DOHH2 (cell line): ENCODE results near the gene SLC39A13.

Experiments
- EZH2phosphoT487 ChIP-seq: fragments of 200-600 bp; sonication (generic); IDR thresholded peaks from 2 replicates; pipeline ENCODE4 v1.6.1; 2017; ENCODE audit warnings: borderline replicate concordance, mild to moderate bottlenecking, antibody characterized with exemption, low read length, moderate library complexity, mixed read lengths
- TF ChIP-seq, protein P1 (sequence below): fragments of 200-600 bp; sonication (generic); IDR thresholded peaks from one replicate; pipeline ENCODE4 v1.5.1; 2014; ENCODE audit warnings: antibody characterized with exemption, mild to moderate bottlenecking, low read depth, low read length; ENCODE audit not compliant: poor library complexity, severe bottlenecking

DNA sequence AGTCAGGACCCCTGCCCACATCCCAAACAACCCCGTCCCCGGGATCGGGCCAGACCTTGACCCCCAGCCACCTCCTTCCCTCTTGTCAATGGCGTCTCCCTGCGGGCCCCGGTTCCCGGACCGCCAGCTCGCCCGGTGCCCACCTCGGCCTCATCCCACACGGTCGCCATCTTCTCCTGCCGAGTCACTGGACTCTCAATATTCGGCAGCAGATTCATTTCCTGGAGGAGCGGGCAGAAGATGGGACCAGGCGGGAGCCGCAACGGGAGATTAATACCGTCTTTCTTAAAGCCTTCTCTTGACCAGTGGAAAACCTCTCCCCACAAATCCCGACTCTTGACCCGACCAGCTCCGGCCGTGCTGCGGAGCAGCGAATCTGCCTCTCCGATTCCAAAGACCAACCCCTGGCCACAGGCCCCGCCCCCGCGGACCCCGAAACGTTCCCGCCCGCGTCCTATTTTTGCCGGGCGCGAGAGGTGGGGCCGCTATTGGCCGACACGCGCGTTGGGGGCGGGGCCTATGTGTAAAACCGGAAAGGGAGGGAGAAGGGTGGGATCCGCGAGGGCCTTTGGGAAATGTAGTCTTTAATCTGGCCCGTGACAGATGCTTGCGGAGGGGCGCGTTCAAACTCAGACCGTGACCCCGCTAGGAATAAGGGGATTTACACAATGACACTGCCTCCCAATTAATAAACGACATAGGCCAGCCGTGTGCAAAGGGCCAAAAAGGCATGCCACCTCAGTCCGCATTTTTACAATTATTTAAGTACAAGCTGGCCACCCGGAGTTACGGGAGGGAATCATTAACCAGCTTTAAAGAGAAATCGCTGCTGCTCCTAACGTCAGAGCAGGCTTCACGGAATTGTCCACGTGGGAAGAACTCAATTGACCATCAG lies 17.9 kb downstream of the SLC39A13 start, which contains the start of gene PSMC3:
- TF ChIP-seq, protein P1, sequence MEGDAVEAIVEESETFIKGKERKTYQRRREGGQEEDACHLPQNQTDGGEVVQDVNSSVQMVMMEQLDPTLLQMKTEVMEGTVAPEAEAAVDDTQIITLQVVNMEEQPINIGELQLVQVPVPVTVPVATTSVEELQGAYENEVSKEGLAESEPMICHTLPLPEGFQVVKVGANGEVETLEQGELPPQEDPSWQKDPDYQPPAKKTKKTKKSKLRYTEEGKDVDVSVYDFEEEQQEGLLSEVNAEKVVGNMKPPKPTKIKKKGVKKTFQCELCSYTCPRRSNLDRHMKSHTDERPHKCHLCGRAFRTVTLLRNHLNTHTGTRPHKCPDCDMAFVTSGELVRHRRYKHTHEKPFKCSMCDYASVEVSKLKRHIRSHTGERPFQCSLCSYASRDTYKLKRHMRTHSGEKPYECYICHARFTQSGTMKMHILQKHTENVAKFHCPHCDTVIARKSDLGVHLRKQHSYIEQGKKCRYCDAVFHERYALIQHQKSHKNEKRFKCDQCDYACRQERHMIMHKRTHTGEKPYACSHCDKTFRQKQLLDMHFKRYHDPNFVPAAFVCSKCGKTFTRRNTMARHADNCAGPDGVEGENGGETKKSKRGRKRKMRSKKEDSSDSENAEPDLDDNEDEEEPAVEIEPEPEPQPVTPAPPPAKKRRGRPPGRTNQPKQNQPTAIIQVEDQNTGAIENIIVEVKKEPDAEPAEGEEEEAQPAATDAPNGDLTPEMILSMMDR, result no peak
- TF ChIP-seq EZH2phosphoT487, result no peak
